Keratinocyte (primary cell): ENCODE measurements around the gene NAXE. TPM values are rescaled to one million over a fixed set of nuclear protein-coding genes. Genes with fewer than 3 reads are reported as not detected.
A peak's percentile ranks its signal among the peaks of the same experiment; 100 is the strongest.

Experiments used
- DNase-seq: peaks from one replicate; pipeline ENCODE4 v3.0.0-alpha.2; 2011; ENCODE audit warnings: low read depth, missing footprints, low spot score
- FAIRE-seq: peaks from 2 replicates; lab custom pipeline; 2011; peaks lifted over from hg19 to GRCh38; lab: Jason Lieb, UNC
- H2AFZ ChIP-seq: 2 replicates; pipeline ENCODE4 v1.6.0; 2012; ENCODE audit warnings: low read length, control low read depth, inconsistent platforms; ENCODE audit not compliant: control insufficient read depth
- H3K27ac ChIP-seq: 2 replicates; pipeline ENCODE4 v1.5.1; 2011; ENCODE audit warnings: low read length; ENCODE audit not compliant: control insufficient read depth, insufficient read depth
- H3K27me3 ChIP-seq: 3 replicates; pipeline ENCODE4 v1.6.0; 2011; ENCODE audit warnings: low read length; ENCODE audit not compliant: control insufficient read depth, insufficient read depth; ENCODE audit errors: extremely low read depth
- H3K36me3 ChIP-seq, 2 experiments: 2 replicates in 1 of 2; 3 replicates in 1 of 2; pipeline ENCODE4 v1.5.1; 2011; ENCODE audit warnings: low read length in 2 of 2, mild to moderate bottlenecking in 1 of 2; ENCODE audit not compliant: control insufficient read depth in 2 of 2, insufficient read depth in 2 of 2; ENCODE audit errors: extremely low read depth in 1 of 2
- H3K4me1 ChIP-seq: 3 replicates; pipeline ENCODE4 v1.5.1; 2011; ENCODE audit warnings: low read length; ENCODE audit not compliant: control insufficient read depth, insufficient read depth; ENCODE audit errors: extremely low read depth
- H3K4me2 ChIP-seq: 3 replicates; pipeline ENCODE4 v1.6.0; 2011; ENCODE audit warnings: low read depth, low read length; ENCODE audit not compliant: control insufficient read depth, insufficient read depth; ENCODE audit errors: extremely low read depth
- H3K4me3 ChIP-seq, 3 experiments: fragments of 200-600 bp in 1 of 3; sonication (generic) in 1 of 3; 2 replicates in 2 of 3; 3 replicates in 1 of 3; pipeline ENCODE4 v1.5.1; 2011 to 2016; ENCODE audit warnings: low read length in 3 of 3, mild to moderate bottlenecking in 3 of 3, control low read depth in 2 of 3, inconsistent platforms in 1 of 3, low read depth in 1 of 3, mixed read lengths in 1 of 3, mixed run types in 1 of 3, moderate library complexity in 1 of 3; ENCODE audit not compliant: control insufficient read depth in 2 of 3, insufficient read depth in 2 of 3; ENCODE audit errors: extremely low read depth in 1 of 3
- H3K79me2 ChIP-seq: 2 replicates; pipeline ENCODE4 v1.6.0; 2012; ENCODE audit warnings: low read length; ENCODE audit not compliant: control insufficient read depth, insufficient read depth
- H3K9ac ChIP-seq: 3 replicates; pipeline ENCODE4 v1.6.0; 2011; ENCODE audit warnings: low read length; ENCODE audit not compliant: control insufficient read depth, insufficient read depth; ENCODE audit errors: extremely low read depth
- H3K9me1 ChIP-seq: 3 replicates; pipeline ENCODE4 v1.6.0; 2011; ENCODE audit warnings: low read length; ENCODE audit not compliant: control insufficient read depth, insufficient read depth; ENCODE audit errors: extremely low read depth
- H3K9me3 ChIP-seq: 2 replicates; pipeline ENCODE4 v1.5.1; 2012; ENCODE audit warnings: low read depth, low read length; ENCODE audit not compliant: control insufficient read depth
- H4K20me1 ChIP-seq: 3 replicates; pipeline ENCODE4 v1.6.0; 2011; ENCODE audit warnings: low read length; ENCODE audit not compliant: control insufficient read depth, insufficient read depth; ENCODE audit errors: extremely low read depth
- CTCF ChIP-seq, 3 experiments: IDR thresholded peaks in 1 of 3; conservative IDR thresholded peaks in 1 of 3; optimal IDR thresholded peaks in 1 of 3; 2 replicates in 2 of 3; 3 replicates in 1 of 3; pipeline versions ENCODE3 to v1.5.1; 2011; ENCODE audit warnings: low read length in 3 of 3, mild to moderate bottlenecking in 3 of 3, moderate library complexity in 2 of 3, control low read depth in 1 of 3, inconsistent platforms in 1 of 3; ENCODE audit not compliant: insufficient read depth in 2 of 3; ENCODE audit errors: extremely low read depth in 1 of 3
- EZH2 ChIP-seq: IDR thresholded peaks from one replicate; pipeline ENCODE4 v1.6.1; 2012; ENCODE audit warnings: inconsistent platforms, mild to moderate bottlenecking, low read length, moderate library complexity
- dilution Hi-C: fragments of 300-500 bp; cut with MboI; formaldehyde crosslinking; loops from one replicate; pipeline ENCODE4 v1.7.0; 2020; ENCODE audit warnings: low sequenced_read_pairs; ENCODE audit not compliant: extremely low pct_ligation_motif_present
- polyA plus RNA-seq, 5 experiments: library from polyadenylated mRNA; depleted of rRNA in 3 of 5; stranded (reverse) in 3 of 5; stranded (forward) in 1 of 5; unstranded in 1 of 5; fragments of >200 nt; gene quantifications; 1 replicate in 1 of 5; 2 replicates in 3 of 5; 3 replicates in 1 of 5; pipeline versions ENCODE4 v1.2.1 to v1.2.3, GENCODE V29; 2011 to 2012; ENCODE audit warnings: missing spikeins in 2 of 5, low read depth in 1 of 5, low replicate concordance in 1 of 5

The NAXE gene
- polyA plus RNA-seq, 1 donor (not counting 4 experiments of a cell fraction or from before 2014, with no cell fraction given): 74.7 TPM

DNA sequence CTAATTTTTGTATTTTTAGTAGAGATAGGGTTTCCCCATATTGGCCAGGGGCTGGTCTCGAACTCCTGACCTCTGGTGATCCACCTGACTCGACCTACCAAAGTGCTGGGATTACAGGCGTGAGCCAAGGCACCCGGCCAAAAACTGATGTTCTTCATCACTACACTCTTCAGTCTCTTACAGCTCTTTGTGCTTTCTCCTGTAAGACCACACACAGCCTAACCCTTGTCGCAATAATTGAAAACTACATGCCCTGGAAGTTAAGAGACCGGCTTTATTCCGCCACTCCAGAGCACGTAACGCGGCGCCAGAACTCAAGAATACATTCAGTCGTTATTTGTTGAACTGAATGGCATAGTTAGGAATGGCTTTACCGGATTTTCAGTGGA is 9.2 kb downstream of the NAXE start:
- peak overlapping the region; percentile 90 for H3K27ac ChIP-seq
- peaks cover 28% of the 10 kb centered on the region for H3K4me1 ChIP-seq
- H3K27me3 ChIP-seq: no peaks in the 10 kb centered on the region
- no peak for TF ChIP-seq CTCF (optimal IDR thresholded peaks at IDR 0.05 in 1 of 3, IDR thresholded peaks at IDR 0.05 in 1 of 3, conservative IDR thresholded peaks at IDR 0.05 in 1 of 3; ENCODE audit: extremely low read depth in 1 of 3, insufficient read depth in 2 of 3, low read length in 3 of 3)
- H3K4me2 ChIP-seq: peak overlapping the region; percentile 97
- peaks cover 25% of the 10 kb centered on the region for H3K79me2 ChIP-seq
- peaks cover 25 to 26% of the 10 kb centered on the region in 2 experiments for H3K36me3 ChIP-seq
- H3K9ac ChIP-seq: peak overlapping the region; percentile 98
- FAIRE-seq (no peak), DNase-seq (no peak)
- H3K9me3 ChIP-seq: no peaks in the 10 kb centered on the region
- peak overlapping the region; percentile 78 for H2AFZ ChIP-seq
- peak overlapping the region; percentile 61 to 97 (median 96) for H3K4me3 ChIP-seq
- no peaks in the 10 kb centered on the region for H3K9me1 ChIP-seq
- dilution Hi-C loops: no loop called here
- H4K20me1 ChIP-seq: no peaks in the 10 kb centered on the region

DNA sequence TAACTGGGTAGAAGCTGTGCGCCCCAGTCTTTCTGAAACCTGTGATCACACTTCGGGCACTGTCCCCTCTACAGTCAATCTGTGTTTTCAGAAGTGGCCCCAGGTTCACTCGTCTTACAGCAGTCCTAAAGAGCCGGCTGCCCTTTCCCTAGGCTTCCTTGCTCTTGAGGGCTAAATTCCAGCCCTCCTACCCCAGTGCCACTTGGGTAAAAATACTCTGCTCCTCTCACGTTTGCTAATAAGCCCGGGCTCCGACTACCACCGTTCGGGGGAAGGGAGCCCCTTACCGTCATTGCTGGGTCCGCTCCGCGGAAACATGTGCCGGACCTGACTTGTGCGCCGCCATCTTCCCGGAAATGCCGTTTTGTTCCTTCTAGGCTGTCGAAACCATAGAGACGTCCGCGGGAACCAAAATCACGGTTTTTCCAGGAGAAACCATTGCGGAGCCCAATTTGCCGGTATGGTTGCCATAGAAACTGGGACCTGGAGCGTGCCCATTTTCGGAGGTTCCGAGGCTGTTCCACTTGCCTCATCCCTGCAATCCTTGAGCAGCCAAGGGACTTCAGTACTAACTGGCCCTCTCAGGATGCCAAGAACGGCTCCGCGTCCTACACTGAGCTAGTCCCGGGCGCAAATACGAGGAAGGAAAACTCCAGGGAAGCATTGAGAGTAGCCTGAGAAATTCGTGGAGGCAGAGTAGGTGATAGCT is 9.7 kb downstream of the NAXE start, which contains the start of gene GPATCH4:
Gene GPATCH4 (minus strand): TSS at position 358 of the 709 bp plus-strand sequence.
- dilution Hi-C loops: no loop called here
- Histone ChIP-seq H4K20me1 (no peaks in the 10 kb centered on the region), H3K4me1 (peaks cover 28% of the 10 kb centered on the region), H3K9me1 (no peaks in the 10 kb centered on the region), H3K9me3 (no peaks in the 10 kb centered on the region), H2AFZ (peak within 1 kb of the TSS; percentile 78), H3K27ac (peak within 1 kb of the TSS; percentile 90), H3K9ac (peak within 1 kb of the TSS; percentile 98), H3K79me2 (peaks cover 25% of the 10 kb centered on the region), H3K4me2 (peak within 1 kb of the TSS; percentile 97), H3K4me3 (peak within 1 kb of the TSS; percentile 61 to 97 (median 96)), H3K36me3 (peaks cover 20 to 22% of the 10 kb centered on the region in 2 experiments), H3K27me3 (no peaks in the 10 kb centered on the region)
- TF ChIP-seq EZH2: no peak
- TF ChIP-seq CTCF (optimal IDR thresholded peaks at IDR 0.05 in 1 of 3, IDR thresholded peaks at IDR 0.05 in 1 of 3, conservative IDR thresholded peaks at IDR 0.05 in 1 of 3; ENCODE audit: extremely low read depth in 1 of 3, insufficient read depth in 2 of 3, low read length in 3 of 3): no peak
- no peak for FAIRE-seq
- DNase-seq: no peak
